Vagina (tissue), 2 donors: Measurements from ENCODE around the gene ZNF281. TPM values are rescaled to one million over a fixed set of nuclear protein-coding genes. Genes with fewer than 3 reads are reported as not detected.

Source experiments
- DNase-seq, 2 donors: peaks; one replicate each; pipeline ENCODE4 v3.0.0-alpha.2; 2017; ENCODE audit errors: extremely low spot score in 2 of 2
- H3K27ac ChIP-seq: fragments of 200-600 bp; sonication (generic); one replicate; pipeline ENCODE4 v1.5.1; 2019
- H3K27me3 ChIP-seq: fragments of 200-600 bp; sonication (generic); one replicate; pipeline ENCODE4 v1.5.1; 2019
- H3K36me3 ChIP-seq, 2 donors: fragments of 200-600 bp; sonication (generic); one replicate each; pipeline ENCODE4 v1.5.1; 2017 to 2019
- H3K4me1 ChIP-seq: fragments of 200-600 bp; sonication (generic); one replicate; pipeline ENCODE4 v1.5.1; 2019
- H3K4me3 ChIP-seq, 2 donors: fragments of 200-600 bp; sonication (generic); 1 replicate in 1 of 2; 2 replicates in 1 of 2; pipeline ENCODE4 v1.5.1; 2016 to 2019
- H3K9me3 ChIP-seq: fragments of 200-600 bp; sonication (generic); one replicate; pipeline ENCODE4 v1.5.1; 2019
- POLR2A ChIP-seq, 2 donors: fragments of 450-650 bp; IDR thresholded peaks; one replicate each; pipeline ENCODE4 v1.6.1; 2017; ENCODE audit warnings: antibody characterized with exemption in 2 of 2, mild to moderate bottlenecking in 2 of 2, moderate library complexity in 2 of 2
- POLR2AphosphoS5 ChIP-seq, 2 donors: sonication (generic); formaldehyde crosslinking; IDR thresholded peaks; one replicate each; pipeline ENCODE4 v1.9.0; 2017; ENCODE audit warnings: antibody characterized with exemption in 2 of 2, mild to moderate bottlenecking in 2 of 2, low read depth in 1 of 2; ENCODE audit not compliant: insufficient read depth in 1 of 2
- intact Hi-C: fragments of 100-400 bp; cut with DNase I; formaldehyde crosslinking; loops from one replicate; pipeline ENCODE4 v1.15.1; 2023
- total RNA-seq: library from RNA; depleted of rRNA; stranded (reverse); fragments of >200 nt; gene quantifications from one replicate; pipeline ENCODE4 v1.2.3, GENCODE V29; 2016
- TF ChIP-seq, protein P1 (sequence below), 3 experiments: fragments of 450-650 bp in 2 of 3; fragments of 200-600 bp in 1 of 3; sonication (generic) in 1 of 3; IDR thresholded peaks; one replicate each; pipeline ENCODE4 v1.5.1; 2017 to 2019; ENCODE audit warnings: antibody characterized with exemption in 3 of 3, mild to moderate bottlenecking in 2 of 3, moderate library complexity in 2 of 3

ZNF281 gene
- total RNA-seq, 1 donor from 2014 or later, result 8.8 TPM

DNA sequence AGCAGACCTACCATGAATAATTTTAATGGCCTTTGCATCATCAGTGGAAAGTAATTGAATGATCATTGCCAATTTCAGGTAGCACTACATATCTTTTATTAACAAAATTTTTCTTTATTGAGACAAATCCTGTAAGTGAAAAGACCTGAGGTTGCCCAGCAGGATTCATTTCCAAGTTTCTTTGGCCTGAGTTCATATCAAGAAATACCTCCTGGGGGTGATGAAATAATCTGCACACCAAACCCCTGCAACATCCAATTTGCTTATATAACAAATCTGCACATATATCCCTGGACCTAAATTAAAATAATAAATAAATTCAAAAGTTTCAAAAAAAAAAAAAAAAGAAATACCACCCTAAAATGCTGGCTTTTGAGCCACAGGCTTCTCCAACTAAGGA is 27.3 kb upstream of the ZNF281 start:
- Histone ChIP-seq H3K4me1 (no peaks in the 10 kb centered on the region), H3K4me3 (no peak overlapping the region), H3K27me3 (no peaks in the 10 kb centered on the region), H3K9me3 (no peaks in the 10 kb centered on the region), H3K27ac (no peak overlapping the region), H3K36me3 (no peaks in the 10 kb centered on the region)
- TF ChIP-seq POLR2A (IDR thresholded peaks at IDR 0.05) (no peak), POLR2AphosphoS5 (IDR thresholded peaks at IDR 0.05; ENCODE audit: insufficient read depth in 1 of 2, low read depth in 1 of 2) (no peak)
- TF ChIP-seq, protein P1, sequence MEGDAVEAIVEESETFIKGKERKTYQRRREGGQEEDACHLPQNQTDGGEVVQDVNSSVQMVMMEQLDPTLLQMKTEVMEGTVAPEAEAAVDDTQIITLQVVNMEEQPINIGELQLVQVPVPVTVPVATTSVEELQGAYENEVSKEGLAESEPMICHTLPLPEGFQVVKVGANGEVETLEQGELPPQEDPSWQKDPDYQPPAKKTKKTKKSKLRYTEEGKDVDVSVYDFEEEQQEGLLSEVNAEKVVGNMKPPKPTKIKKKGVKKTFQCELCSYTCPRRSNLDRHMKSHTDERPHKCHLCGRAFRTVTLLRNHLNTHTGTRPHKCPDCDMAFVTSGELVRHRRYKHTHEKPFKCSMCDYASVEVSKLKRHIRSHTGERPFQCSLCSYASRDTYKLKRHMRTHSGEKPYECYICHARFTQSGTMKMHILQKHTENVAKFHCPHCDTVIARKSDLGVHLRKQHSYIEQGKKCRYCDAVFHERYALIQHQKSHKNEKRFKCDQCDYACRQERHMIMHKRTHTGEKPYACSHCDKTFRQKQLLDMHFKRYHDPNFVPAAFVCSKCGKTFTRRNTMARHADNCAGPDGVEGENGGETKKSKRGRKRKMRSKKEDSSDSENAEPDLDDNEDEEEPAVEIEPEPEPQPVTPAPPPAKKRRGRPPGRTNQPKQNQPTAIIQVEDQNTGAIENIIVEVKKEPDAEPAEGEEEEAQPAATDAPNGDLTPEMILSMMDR (IDR thresholded peaks at IDR 0.05), result no peak
- no peak for DNase-seq
- intact Hi-C loops, result no loop called here

DNA sequence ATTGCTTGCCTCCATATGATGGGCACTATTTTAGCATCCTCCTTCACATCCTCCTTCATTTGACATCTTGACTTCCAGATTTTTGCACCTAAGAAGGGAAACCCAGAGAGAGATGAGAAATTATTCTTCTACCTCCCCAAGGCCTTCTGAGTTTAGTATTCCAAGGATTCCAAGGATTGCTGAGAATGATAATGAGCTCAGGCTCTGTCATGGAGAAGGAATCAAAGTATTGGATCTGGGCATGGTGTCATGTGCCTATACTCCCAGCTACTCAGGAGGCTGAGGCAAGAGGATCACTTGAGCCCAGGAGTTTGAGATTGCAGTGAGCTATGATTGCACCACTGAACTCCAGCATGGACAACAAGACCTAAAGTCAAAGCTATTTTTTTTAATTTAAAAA is 26.6 kb upstream of the ZNF281 start:
- no peaks in the 10 kb centered on the region for H3K9me3 ChIP-seq
- no peak for TF ChIP-seq POLR2AphosphoS5 (IDR thresholded peaks at IDR 0.05; ENCODE audit: insufficient read depth in 1 of 2, low read depth in 1 of 2)
- TF ChIP-seq POLR2A (IDR thresholded peaks at IDR 0.05), result no peak
- TF ChIP-seq, protein P1 (IDR thresholded peaks at IDR 0.05), result no peak
- no peaks in the 10 kb centered on the region for H3K4me1 ChIP-seq
- intact Hi-C loops, result no loop called here
- H3K4me3 ChIP-seq, result no peak overlapping the region
- no peak for DNase-seq
- H3K27ac ChIP-seq, result no peak overlapping the region
- no peaks in the 10 kb centered on the region for H3K27me3 ChIP-seq
- no peaks in the 10 kb centered on the region for H3K36me3 ChIP-seq

DNA sequence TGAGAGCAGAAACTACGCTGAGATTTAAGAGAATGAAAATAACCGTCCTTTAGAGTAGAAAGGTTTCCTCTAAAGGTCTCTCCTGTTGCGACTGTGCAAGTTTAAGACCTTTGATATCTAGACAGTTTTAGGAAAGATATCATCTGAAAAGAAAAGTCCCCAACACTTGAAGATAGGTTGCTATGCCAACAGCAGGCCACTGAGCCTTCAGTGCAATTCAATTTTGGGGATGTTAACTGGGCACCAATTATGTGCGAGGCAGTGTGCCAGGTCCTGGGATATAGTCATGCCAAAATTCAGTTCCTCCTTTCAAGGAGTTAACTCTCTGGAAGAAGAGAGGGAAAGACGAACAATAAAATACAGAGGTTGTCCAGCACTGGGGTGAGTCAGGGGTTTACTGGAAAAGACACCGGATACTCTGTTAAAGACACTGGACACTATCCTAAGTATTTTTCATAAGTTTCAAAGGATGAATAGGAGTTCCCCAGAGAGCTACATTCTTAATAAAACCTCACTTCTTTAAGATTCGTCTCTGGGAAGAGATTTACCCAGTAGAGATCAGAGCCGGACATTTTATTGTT is 25.5 kb upstream of the ZNF281 start:
- H3K9me3 ChIP-seq, result no peaks in the 10 kb centered on the region
- no peaks in the 10 kb centered on the region for H3K4me1 ChIP-seq
- no peak overlapping the region for H3K27ac ChIP-seq

DNA sequence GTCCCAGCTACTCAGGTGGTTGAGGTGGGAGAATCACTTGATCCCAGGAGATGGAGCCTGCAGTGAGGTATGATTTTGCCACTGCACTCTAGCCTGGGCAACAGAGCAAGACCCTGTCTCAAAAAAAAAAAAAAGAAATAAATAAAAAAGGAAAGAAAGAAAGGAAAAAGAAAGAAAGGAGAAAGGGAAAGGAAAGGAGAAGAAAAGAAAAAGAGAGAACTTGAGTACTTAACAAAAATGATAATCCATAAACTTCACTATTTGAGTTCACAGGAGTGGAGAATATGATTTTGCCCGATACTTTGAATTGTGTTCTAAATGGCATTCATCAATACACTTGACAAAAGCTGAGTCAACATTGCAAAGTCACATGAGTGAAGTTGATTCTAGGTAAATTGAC is 23.8 kb upstream of the ZNF281 start:
- DNase-seq, result no peak
- intact Hi-C loops, result no loop called here
- Histone ChIP-seq H3K4me1 (no peaks in the 10 kb centered on the region), H3K9me3 (no peaks in the 10 kb centered on the region), H3K27me3 (no peaks in the 10 kb centered on the region), H3K4me3 (no peak overlapping the region), H3K27ac (no peak overlapping the region), H3K36me3 (no peaks in the 10 kb centered on the region)
- TF ChIP-seq, protein P1 (IDR thresholded peaks at IDR 0.05), result no peak
- no peak for TF ChIP-seq POLR2AphosphoS5 (IDR thresholded peaks at IDR 0.05; ENCODE audit: insufficient read depth in 1 of 2, low read depth in 1 of 2)
- no peak for TF ChIP-seq POLR2A (IDR thresholded peaks at IDR 0.05)

More for the DNA sequence above, 25.5 kb upstream of the ZNF281 start:
- no peaks in the 10 kb centered on the region for H3K27me3 ChIP-seq
- intact Hi-C loops, result no loop called here
- H3K36me3 ChIP-seq, result no peaks in the 10 kb centered on the region
- DNase-seq, result no peak
- TF ChIP-seq POLR2AphosphoS5 (IDR thresholded peaks at IDR 0.05; ENCODE audit: insufficient read depth in 1 of 2, low read depth in 1 of 2), result no peak
- TF ChIP-seq, protein P1 (IDR thresholded peaks at IDR 0.05), result no peak
- H3K4me3 ChIP-seq, result no peak overlapping the region

DNA sequence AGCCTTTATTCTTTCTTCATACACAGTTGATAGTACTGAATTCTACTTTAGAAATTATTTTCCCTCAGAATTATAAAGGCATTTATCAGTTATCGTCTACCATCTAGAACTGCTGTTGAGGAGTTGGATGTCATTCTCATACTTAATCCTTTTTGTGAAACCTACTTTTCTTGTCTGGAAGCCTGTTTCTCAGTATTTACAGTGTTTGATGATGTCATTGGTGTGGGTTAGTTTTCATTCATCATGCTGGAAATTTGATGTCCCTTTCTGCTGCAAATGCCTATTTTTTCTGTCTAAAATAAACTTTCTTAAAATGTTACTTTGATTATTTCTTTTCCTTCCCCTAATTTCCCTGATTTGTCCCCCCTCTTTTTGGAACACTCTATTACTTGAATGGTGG is 22.8 kb upstream of the ZNF281 start:
- H3K9me3 ChIP-seq, result no peaks in the 10 kb centered on the region
- intact Hi-C loops, result no loop called here
- no peaks in the 10 kb centered on the region for H3K4me1 ChIP-seq
- no peak for DNase-seq
- no peaks in the 10 kb centered on the region for H3K27me3 ChIP-seq
- H3K27ac ChIP-seq, result no peak overlapping the region
- no peak for TF ChIP-seq POLR2A (IDR thresholded peaks at IDR 0.05)
- TF ChIP-seq, protein P1 (IDR thresholded peaks at IDR 0.05), result no peak
- no peak for TF ChIP-seq POLR2AphosphoS5 (IDR thresholded peaks at IDR 0.05; ENCODE audit: insufficient read depth in 1 of 2, low read depth in 1 of 2)
- no peak overlapping the region for H3K4me3 ChIP-seq
- no peaks in the 10 kb centered on the region for H3K36me3 ChIP-seq
